SH-SY5Y (cell line): ENCODE measurements around the gene NME8.

Source experiments
- GATA2 ChIP-seq: IDR thresholded peaks from 2 replicates; pipeline ENCODE4 v1.6.1; 2011; ENCODE audit warnings: mild to moderate bottlenecking, low read depth, low read length
- GATA3 ChIP-seq: IDR thresholded peaks from 2 replicates; pipeline ENCODE4 v1.6.1; 2011; ENCODE audit warnings: low read depth, mild to moderate bottlenecking, low read length, moderate library complexity

Gene NME8

GRCh38 chr7:37882086-37882485 lies 33.7 kb downstream of the NME8 start:
- TF ChIP-seq GATA2 (no peak), GATA3 (no peak)

DNA sequence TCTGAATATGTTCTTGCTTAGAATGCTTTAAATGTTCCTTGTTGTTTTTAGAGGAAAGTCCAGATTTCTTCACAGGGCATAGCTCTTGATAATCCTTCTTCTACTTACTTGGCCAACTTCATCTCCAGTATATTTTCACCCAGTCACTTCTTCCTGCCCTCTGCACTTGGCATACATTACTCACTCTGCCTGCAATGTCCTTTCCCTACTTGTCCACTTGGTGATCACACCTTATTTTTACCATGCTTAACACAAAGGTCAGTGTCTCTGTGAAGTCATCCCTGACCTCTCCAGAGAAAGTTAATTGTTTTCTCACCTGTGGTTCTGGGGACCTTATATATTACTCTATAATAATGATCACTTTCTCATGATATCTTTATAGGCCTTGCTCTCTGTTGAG lies 45.0 kb downstream of the NME8 start:
- TF ChIP-seq GATA3, result no peak
- TF ChIP-seq GATA2, result no peak

- TF ChIP-seq GATA3 (no peak), GATA2 (no peak)
Observed at GRCh38 chr7:37894671-37895070, 46.3 kb downstream of the NME8 start.

GRCh38 chr7:37899712-37900247 lies 51.4 kb downstream of the NME8 start:
- no peak for TF ChIP-seq GATA2
- TF ChIP-seq GATA3, result no peak

DNA sequence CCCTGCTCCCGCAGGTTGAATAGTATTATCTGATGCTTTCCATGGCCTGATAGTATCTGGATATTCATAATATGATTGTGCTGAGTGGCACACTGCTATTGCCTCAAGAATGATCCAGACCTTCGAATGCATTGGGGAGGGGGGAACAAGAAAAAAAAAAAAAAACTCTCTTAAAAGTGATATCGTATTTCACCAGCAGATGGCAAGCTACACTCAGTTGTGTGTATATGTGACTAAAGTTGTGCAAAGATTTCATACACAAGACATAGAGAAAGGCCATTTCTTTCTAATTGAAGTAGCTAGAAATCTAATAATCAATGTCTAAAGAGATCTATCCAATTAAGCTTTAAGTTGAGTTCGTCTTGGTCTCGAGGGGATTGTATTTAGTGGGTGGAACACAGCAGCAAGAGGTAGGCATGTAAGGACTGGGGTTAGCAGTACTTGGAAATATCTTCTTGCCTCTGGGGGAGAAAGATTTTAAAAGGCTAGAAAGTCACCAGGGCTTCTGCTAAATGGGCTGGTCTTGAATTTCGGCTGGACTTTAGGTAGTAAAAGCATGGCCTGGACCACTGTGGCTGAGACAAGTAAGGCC lies 52.9 kb downstream of the NME8 start:
- TF ChIP-seq GATA3 (no peak), GATA2 (no peak)

DNA sequence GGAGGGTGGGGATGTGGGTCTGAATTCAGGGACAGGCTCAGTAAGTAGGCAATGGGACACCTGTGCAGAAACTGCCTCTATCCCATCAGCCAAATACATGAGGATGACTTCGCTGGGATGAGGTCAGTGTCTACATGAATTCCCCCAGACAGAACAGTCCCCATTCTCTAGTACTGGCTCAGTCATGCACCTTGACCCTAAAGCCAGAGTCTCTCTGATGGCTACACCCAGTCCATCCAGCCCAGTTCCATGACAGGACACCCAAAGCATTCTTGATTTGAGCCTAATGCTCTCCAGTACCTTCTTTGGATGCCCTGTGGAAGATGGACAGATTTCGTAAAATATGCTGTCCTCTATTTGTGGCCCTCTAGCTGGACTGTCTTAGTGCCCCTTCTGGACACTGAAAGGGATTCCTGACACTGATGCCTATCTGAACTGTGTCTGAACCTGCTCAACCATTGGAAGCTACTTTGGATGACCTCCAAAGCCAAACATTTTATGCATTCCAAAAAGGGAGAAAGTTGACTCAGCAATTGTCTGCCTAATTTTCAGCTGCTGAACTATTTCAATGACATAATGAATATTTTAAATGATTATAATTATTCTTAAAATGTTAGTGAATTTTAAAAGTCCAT lies 53.6 kb downstream of the NME8 start:
- TF ChIP-seq GATA2 (no peak), GATA3 (no peak)

DNA sequence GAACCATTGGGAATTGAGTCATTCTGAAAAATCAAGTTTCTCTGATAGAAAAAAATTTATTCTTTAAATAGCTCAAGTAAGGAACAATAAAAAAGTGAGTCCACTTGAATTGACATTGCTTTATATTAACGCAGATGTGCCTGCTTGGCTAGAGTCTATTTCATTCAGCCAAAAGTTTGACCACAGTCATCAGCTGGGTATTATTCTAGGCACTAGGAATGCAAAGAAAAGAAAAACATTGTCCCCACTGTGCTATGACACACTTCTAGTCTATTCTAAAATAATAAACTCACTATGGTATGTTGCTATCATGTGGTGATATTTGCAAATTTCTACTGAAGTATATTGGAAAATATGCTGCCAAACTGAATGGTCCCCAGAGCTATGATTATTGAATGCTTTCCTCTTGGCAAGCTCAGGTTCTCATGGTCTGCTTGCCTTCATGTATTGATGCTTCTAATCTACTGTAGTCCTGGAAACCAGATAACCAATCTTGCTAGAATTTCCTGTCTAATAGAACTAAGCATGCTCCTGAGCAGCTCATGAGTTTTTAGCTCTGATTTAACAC lies 59.9 kb downstream of the NME8 start:
- TF ChIP-seq GATA2, result no peak

DNA sequence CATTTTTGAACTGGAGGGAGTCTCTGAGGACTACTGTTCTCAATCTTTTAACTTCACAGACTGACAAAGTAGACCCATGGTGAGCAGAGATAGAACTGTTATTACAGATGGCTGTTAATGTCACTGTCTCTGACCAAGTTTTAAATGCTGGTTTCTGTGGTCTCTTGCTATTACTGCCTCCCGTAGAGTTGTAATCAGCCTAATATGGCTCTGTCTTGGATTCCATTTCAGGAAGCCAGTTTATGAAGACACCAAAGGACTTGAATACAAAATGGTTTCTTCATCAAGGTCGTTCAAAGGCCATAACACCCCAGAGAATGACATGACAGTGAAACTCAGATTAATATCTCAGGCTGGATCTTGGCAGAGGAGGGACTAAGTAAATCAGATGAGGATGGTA lies 64.4 kb downstream of the NME8 start:
- no peak for TF ChIP-seq GATA2
- TF ChIP-seq GATA3, result no peak

DNA sequence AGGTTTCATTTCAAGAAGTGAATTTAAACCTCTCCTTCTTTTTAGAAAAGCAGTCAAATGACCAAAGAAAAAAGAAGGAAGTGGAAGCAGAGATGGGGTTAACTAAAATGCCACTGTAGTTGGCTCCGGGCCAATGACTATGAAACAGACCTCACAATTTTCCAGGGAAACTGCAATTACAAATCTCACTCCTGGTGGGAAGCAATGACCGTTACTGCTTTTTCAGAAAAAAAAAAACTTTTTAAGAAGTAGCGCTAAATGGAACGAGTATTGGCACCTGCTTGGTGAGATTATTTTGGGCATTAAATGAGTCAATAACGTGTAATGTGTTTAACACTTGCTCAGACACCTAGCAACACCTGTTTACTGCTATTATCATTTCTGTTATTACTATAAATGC lies 67.0 kb downstream of the NME8 start:
- TF ChIP-seq GATA2 (no peak), GATA3 (no peak)

GRCh38 chr7:37916017-37916672 lies 67.7 kb downstream of the NME8 start:
- TF ChIP-seq GATA3 (no peak), GATA2 (no peak)

- no peak for TF ChIP-seq GATA3
- TF ChIP-seq GATA2, result no peak
Observed at GRCh38 chr7:37916673-37917660, 68.6 kb downstream of the NME8 start, which contains the start of gene SFRP4. TSS of gene SFRP4 (minus strand) at chr7:37916817. CDS start at chr7:37916537, 280 bp downstream.

DNA sequence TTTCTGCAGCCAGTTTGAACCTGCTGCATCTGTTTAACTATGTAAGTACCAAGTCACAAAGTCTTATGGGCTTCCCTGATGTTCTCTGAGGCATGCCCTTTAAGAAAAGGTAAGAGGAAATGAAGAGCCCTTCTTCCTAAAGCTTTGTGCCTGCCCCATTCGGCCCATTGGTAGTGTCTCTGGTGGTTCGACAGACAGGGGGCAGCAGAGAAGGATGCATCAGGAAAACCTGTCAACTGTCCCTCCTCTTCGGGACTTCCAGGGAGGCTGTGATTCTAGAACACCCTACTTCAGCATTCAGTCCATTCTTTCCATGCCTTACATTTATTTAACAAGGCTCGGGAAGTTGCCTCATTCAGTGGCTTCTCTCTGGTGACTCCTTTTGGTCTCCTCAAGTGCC lies 70.1 kb downstream of the NME8 start:
- no peak for TF ChIP-seq GATA2
- TF ChIP-seq GATA3, result no peak

GRCh38 chr7:37920305-37920848 lies 72.0 kb downstream of the NME8 start, which contains the start of gene EPDR1:
TSS of gene EPDR1 (plus strand) at chr7:37920640. CDS start at chr7:37920940, 300 bp downstream.
- no peak for TF ChIP-seq GATA2
- no peak for TF ChIP-seq GATA3
